Measurements from ENCODE around the gene FAM98B.
"Not testable (repeated sequence)": the region's sequence is repeated elsewhere in the genome, so short reads cannot be mapped to it uniquely, and the experiment has no call there.

The FAM98B gene

DNA sequence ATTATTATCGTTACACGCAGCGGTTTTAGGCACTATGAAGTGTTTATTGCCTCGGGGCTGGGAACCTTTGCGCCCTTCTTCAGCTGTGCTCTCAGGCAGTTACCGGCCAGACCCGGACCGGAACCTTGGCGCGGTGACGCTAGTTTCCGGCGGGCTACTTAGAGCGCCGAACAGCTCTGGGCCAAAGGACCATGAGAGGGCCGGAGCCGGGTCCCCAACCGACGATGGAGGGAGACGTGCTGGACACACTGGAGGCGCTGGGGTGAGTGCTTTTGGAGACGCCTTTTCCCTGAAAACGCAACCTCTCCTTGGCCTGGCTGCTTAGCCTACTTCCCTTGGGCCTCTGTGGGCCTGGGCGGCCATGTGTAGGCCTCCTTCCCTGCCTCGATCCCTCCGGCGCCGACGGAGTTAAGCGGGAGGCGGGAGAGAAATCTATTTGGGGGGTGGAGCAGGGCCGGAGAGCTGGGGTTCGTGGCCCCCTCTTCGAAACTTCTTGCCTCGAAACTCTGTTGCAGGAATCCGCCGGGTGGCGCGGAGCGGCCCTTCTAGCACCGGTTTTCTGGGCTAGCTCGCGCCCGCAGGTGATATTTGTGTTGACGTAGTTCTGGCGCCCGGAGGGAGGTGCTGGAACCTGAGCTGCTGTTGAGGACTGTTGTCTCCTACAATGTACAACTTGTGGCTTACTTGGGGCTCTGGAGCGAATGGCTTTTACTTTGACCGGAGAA, at the start of gene FAM98B:
Gene FAM98B (plus strand): TSS at position 157 of the 725 bp plus-strand sequence. CDS start 35 bp downstream, at position 192.
- no peak for DNase-seq (ENCODE audit: low read depth)

DNA sequence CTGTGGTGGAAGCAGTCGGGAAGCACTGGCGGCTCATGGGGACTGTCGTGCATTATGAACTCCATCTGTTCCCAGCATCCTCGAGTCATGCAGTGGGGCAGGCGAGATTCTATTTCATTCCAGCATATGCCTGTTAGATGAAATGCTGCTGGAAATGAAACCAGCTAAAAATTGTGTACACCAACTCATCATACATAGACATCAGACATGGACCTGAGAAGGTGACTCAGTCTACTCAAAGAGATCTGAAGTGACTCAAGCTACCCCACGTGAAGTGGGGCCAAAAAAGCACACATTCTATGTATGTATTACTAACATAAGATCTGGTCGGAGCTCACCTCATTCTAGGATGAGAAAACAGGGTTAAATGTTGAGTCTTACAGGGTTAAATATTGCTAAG, 47.5 kb upstream of the FAM98B start:
- DNase-seq (ENCODE audit: low read depth), result no peak

DNA sequence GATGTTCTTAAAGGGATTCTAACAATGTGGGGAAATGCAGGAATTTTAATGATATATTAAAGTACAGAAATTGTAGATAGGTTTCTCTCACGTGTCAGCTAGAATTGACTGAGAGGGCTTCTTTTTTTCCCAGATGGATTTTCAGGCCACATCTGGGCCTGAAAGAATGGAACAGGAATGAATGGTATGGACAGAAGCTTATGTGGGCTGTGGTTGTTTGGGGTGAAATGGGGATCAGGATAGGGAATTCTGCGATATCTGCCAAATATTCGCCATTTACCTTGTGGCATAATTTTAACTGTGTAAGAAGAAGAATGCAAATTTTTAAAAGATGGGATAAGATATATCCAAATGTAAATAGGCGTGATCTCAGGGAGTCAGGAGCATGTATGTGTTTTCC, 45.4 kb upstream of the FAM98B start:
- DNase-seq (ENCODE audit: low read depth), result no peak

DNA sequence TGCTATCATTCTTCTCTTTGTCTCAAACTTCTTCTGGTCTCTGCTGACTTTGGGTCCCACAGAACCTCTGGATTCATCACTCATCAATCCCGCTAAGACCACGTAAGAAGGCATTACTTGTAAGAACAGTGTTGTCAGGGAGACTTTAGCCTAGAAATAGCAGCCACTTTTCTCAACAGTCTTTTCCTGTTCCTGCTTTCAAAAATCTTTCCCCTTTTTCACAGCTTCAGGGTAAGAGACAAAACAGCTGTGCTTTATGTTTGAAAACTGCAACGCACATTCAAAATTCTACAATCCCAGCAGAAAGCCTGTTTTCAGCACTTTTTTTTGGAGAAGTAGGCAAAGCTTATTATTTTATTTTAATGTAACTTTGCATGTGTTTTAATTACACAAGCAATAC, 42.0 kb upstream of the FAM98B start:
- no peak for DNase-seq (ENCODE audit: low read depth)

DNA sequence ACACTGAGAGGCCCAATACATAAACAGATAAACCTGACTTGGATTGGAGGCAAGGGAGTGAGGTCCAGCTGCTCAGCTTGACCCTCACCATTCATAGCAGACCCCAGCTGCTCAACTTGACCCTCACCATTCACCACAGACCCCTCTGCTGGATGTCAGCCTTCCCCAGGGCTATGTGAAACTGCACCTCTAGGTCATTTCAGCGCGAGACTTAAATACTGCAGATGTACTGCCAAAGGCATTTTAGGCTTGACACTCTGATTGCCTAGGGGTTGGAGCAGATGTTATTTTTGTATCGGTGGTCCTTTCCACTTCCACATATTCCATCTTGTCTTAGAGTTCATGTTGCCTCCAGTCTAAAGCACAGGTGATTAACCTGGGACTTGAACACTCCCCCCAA, 41.5 kb upstream of the FAM98B start:
- DNase-seq (ENCODE audit: low read depth), result no peak

DNA sequence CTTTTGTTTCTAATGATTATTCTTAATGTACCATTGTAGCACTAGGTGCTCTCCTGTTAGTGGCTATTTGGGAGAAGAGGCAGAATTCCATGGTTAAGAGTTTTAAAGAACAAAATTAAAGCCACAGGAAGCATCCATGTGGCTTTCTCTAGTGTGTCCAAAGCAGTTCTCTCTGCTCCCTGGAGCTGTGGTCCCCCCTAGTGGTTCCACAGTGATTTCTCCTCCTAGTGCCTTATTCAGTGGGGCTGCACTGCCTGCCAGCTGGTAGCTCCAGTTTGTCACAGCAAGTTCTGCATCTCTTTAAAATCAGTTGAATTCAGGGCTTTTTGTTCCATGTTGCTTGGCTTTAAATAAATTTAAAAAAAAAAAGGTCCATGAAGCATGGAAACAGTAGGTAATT, 39.6 kb upstream of the FAM98B start:
- DNase-seq (ENCODE audit: low read depth), result no peak

DNA sequence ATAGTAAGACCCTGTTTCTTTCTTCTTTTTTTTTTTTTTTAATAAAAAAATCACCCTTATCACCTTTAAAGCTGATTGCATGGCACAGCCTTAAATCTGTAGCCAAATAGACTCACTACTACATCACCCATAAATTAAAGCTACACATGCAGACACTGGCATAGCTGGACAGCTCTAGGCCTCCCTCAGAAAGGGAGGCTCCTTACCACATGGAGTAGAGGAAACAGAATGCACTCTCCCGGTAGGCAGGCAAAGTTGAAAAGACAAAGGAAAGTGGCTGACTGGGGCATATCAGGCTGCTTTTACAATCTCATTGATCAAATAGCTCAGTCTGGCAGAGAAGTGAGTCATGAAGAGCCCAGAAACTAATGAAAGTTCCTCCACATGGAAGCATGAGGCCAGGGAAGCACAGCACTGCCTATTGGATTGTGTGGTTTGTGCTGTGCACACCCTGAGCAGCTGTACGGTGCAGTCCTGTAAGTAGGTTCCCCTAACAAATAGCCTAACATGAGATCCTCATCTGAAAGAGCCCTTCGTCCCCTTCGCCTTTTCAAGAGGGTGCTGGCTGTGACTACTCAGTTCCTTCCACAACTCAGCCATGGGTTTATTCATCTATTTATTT, 32.7 kb upstream of the FAM98B start:
- DNase-seq (ENCODE audit: low read depth), result no peak

DNA sequence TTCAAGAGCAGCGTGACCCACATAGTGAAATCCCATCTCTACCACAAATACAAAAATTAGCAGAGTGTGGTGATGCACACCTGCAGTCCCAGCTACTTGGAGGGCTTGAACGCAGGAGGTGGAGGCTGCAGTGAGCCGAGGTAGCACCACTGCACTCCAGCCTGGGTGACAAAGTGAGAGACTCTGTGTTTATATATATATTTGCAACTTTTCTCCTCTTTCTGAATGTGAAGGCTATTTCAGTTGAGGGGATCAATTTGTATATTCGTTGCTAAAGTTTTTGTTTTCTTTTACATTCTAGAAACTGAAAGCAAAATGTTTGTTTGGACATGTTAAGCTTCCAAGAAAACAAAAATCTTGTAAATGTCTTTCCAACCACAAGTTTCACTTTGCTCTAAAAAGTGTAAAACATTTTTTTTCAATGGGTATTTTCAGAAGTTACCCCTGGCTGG, 29.8 kb upstream of the FAM98B start:
- DNase-seq (ENCODE audit: low read depth), result no peak

DNA sequence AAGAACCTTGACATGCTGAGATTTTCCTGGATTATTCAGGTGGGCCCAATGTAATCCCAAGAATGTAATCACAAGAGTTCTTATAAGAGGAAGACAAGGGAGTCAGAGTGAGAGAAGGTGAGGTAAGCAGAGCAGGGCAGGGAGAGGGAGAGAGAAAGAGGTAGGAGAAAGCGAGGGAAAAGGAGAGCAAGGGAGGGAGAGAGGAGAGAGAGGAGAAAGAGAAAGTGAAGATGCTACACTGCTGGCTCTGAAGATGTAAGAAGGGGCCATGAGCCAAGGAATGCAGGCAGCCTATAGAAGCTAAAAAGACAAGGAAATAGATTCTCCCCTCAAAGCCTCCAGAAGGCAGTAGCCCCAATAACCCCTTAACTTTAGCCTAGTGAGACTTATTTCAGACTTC, 28.7 kb upstream of the FAM98B start:
- no peak for DNase-seq (ENCODE audit: low read depth)

DNA sequence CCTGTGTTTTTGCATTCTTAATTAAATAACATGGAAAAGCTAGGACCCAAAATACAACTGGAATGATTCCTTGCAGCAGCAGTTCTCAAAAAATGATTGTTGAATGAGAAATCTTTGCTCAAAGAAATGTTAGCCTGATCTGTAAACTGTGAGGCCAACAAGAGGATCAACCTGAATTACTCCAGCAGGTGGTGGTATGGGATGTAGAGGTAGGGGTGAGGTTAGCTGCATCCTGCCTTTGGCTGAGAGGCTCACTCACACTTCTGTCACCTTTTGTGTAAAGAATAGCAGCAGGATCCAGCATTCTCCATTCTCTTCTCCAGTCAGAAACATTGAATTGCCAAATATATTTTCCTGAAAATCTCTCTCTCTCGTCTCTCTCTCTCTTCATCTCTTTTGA, 26.5 kb upstream of the FAM98B start:
- no peak for DNase-seq (ENCODE audit: low read depth)

DNA sequence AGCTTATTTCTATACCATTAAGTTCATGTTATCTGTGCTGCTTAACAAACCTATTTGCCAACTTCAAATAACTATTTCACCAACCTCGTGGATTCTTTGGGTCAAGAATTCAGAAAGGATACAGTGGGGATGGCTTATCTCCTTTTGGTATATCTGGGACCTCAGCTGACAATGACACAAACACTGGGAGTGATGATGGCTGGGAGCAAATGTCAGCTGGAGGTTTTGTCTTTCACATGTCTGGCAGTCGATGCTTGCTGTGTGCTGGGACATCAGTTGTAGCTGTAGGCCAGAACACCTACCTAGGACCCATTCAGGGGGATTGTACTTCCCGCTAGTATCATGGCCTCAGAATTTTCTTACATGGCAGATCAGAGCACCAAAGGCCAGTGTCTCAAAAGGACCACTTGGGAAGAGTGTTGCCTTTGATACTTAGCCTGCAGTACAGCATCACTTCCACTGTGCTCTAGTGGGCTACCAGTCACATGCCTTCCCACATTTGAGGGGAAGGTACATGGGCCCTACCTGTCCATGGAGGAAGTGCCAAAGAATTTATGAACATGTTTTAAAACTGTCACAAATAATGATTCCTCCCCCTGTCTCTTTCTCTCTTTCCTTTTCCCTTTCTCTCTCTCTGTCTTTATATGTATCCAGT, 23.7 kb upstream of the FAM98B start:
- no peak for DNase-seq (ENCODE audit: low read depth)

DNA sequence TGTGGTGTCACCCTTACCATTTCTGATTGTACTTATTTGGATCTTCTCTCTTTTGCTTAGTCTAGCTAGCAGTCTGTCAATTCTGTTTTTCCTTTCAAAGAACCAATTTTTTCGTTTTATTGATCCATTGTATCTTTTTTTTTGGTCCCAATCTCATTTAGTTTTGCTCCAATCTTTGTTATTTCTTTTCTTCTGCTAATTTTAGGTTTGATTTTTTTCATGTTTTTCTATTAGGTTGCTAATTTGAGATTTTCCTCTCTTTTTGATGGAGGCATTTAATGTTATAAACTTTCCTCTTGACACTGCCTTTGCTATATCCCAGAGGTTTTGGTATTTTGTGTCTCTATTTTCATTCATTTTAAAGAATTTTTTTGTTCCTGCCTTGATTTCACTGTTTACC, 16.9 kb upstream of the FAM98B start:
- no peak for DNase-seq (ENCODE audit: low read depth)

DNA sequence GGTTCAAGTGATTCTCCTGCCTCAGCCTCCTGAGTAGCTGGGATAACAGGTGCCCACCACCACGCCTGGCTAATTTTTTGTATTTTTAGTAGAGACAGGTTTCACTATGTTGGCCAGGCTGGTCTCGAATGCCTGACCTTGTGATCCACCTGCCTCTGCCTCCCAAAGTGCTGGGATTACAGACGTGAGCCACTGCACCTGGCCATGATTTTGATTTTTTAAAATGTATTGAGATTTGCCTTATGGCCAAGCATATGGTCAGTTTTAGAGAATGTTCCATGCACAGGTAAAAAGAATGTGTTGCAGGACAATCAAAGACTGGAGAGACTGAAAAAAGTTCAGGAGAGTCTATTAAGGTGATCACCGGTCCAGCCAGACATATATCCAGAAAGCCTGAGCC, 16.3 kb upstream of the FAM98B start:
- not testable (repeated sequence) for DNase-seq (ENCODE audit: low read depth)

DNA sequence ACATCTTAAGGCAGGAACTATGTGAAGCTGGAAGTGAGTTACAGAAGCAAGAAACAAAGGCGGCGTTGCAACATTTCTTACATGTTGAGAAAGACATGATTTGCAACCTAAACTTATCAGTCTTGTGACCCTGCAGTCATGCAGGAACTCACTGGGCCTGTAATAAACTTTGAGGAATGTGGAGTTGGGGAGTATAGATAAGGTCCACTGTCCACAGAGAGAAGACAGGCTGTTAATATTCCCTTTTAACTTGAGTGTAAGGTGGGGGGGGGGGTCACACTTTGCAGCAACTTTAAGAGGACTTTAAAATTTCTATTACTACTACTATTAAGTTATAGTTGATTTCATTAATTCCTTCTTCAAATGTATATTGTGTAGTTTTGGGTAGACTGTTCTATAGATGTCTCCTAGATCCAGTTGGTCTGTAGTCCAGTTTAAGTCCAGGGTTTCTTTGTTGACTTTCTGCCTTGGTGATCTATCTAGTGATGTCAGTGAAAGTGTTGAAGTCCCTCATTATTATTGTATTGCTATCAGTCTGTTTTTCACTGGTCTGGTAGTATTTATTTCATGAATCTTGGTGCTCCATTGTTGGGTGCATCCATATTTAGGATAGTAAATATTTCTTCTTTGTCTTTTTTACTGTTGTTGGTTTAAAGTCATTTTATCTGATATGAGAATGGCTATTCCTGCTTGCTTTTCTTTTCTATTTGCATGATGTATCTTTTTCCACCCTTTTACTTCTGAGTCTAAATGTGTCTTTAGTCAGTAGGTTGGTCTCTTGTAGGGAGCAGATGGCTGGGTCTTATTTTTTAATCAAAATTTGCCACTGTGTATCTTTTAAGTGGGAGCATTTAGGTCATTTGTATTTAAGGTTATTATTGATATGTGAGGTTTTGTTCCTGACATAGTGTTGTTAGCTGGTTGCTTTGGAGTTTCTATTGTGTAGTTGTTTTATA, 15.6 kb upstream of the FAM98B start:
- DNase-seq (ENCODE audit: low read depth), result no peak

DNA sequence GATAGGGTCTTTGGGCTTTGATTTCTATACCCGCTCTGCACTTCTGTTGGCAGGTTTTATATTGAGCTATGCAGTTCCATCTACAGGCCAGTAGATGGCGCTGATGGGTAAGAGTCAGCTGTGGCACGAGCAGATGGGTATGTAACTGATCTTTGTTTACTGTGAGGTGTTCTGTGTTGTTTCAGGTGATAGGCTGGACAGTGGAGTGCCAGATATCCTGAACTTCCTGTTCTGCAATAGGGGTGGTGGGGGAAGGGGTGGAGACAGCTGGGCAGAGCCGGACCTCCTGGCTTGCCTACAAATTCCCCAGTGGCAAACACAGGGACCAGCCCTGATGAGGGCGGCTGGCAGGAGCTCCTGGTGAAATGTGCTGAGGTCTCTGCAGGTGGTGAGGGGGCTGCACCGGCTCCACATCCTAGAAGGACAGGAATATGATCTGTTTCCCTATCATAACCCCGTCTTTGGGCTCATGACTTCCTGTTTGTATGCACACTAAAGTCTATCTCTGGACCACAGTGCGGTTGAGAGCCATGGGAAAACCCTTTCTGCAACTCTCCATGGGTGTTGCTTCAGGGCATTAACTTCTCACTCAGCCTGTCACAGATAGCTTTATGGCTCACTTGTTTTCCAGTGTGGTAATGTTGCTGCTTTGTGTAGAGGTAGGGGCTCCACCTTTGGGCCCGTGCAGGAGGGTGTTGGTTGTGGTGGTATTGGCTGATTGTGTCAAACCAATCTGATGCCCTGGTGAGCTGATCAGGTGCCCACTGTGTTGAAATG, 13.4 kb upstream of the FAM98B start:
- DNase-seq (ENCODE audit: low read depth), result peak; percentile 24

DNA sequence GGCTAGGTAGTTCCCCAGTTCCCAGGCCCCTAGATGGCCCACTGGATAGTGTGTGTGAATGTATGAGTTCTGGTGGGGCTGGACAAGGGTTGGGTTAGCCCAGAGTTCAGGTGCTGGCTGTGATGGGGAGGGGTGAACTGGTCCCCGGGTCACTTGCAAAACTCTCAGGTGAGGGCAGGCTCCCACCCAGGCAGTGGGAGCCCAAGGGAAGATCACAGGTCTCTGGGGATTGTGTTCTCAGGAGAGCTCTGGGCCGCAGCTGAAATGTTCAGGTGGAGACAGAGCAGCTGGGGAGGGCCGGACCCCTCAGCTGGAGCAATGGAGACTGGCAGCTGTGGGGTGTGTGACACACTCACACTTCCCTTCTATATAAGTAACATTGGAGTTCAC, 12.8 kb upstream of the FAM98B start:
- DNase-seq (ENCODE audit: low read depth), result no peak

DNA sequence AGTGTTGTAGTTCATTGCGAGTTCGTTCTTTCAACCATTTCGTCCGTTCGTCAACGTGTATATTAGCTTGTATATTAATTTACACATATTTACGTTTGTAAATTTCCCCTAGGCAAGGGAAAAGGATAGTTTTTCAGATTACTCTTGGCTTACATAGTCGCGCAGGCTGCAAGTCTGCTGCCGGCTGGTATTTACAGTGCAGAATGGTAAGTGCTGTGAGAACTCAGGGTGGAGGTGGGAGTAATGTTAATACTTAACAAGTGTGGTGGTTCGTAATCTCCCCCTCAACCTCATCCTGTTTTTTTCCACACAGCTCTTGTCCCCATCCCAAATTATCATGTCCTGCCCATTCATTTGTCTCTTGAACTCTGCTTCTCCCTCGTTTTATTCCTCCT, 766 bp downstream of the FAM98B start:
- DNase-seq (ENCODE audit: low read depth), result no peak

DNA sequence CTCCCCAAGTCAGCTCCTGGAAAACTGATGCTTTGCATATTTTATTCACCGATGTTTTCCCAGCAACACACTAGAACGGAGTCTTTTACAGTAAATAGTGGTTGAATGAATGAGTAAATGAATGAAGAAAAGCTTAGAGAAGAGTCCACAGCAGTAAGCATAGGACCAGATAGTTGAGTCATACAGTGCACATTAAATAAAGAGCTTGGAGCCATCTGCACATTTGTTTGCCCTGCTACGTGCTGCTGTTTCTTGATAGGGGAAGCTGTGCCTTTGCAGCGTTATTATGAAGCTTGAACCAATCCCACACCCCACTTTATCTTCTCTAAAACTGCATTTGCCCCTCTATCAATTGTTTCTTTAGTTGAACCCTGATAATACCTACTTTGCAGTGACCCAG, 1.2 kb downstream of the FAM98B start:
- DNase-seq (ENCODE audit: low read depth), result no peak

DNA sequence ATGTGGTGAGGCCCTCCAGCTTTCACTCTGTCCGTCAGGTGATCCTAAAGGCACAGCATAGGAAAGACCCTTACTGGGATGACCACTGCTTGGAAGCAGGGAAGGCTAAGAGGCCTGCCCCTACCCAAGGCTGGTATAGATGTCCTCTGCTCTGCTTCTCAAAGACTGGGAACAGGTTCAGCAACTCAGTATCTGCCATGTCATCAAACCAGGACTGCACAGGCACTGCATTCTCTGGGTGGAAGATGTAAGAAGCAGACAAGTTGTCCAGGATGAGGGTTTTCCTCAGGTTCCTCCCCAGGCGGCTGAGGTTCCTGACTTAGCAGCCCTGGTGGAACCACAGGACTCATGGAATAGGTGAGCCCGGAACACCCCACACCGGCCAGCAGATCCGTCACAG, 4.7 kb downstream of the FAM98B start:
- no peak for DNase-seq (ENCODE audit: low read depth)

DNA sequence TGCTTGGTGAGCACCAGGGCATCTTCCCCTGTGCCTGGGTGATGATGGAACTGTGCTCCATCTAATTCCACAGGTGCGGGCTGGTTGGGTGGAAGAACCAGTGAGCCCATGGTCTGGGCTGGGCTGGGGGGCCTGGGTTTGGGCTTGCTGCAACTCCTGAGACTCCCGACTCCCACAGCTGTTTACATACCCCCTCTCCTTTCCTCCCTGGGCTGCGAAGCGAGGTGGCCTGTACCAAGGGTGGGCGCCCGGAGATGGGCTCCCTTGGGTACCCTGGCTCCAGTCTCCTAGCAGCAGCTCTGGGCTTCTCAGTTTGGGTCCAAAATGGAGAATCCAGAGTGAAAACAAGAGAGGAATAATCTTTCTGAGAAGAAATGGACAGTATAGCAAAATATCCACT, 5.6 kb downstream of the FAM98B start:
- no peak for DNase-seq (ENCODE audit: low read depth)

DNA sequence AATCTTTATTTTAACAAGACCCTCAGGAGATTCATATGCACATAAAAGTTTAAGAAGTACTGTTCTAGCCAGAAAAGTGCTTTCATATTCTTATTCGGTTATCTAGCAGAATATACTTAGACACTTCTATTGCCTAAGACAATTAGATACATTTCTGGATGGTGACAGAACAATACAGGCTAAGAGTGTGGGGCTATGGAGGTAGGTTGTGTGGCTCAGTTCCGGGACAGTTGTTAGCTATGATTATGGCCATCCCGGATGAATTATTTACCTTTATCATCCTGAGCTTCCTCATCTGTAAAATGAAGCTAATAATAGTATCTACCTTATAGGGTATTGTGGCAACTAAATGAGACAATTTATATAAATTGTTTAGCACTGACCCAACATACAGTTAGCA, 6.6 kb downstream of the FAM98B start:
- no peak for DNase-seq (ENCODE audit: low read depth)
